SH-SY5Y (cell line): ENCODE data around the gene SSBP3.

Source experiments
- GATA2 ChIP-seq: IDR thresholded peaks from 2 replicates; pipeline ENCODE4 v1.6.1; 2011; ENCODE audit warnings: mild to moderate bottlenecking, low read depth, low read length
- GATA3 ChIP-seq: IDR thresholded peaks from 2 replicates; pipeline ENCODE4 v1.6.1; 2011; ENCODE audit warnings: low read depth, mild to moderate bottlenecking, low read length, moderate library complexity

DNA sequence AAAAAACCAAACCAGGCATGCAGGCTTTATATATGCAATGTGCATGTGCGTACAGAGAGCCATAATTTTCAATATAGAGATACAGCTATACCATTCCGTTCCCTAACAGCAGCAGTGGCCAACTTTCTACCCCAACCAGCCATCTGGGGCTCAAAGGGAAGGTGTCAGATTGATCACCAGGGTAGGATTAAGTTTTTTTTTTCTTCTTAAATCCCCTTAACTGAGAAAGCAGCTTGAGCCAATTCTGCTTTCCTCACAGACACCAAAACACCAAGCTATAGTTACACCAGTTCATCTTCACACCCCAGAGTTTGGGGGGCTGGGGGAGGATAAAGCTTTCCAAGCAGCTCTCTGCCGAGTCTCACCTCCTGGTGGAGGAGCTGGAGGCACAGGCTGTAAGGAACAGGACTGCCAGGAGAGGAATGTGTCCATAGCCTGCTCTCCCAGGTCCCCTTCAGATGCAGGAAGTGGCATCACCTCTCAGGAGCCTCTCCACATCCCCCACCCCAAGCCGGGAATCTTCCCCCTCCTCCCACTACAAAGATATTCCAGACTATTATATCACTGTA lies 87.9 kb downstream of the SSBP3 start:
- no peak for TF ChIP-seq GATA3
- no peak for TF ChIP-seq GATA2
